Measurements from ENCODE around the gene PEAK3. TPM values are rescaled to one million over a fixed set of nuclear protein-coding genes. Genes with fewer than 3 reads are reported as not detected.
A peak's percentile ranks its signal among the peaks of the same experiment; 100 is the strongest.

The PEAK3 gene
- 1 to 10 TPM in 1 of 8 experiments, under 1 TPM in 7; 0.15 to 1.3 (median 0.52) TPM for total RNA-seq

DNA sequence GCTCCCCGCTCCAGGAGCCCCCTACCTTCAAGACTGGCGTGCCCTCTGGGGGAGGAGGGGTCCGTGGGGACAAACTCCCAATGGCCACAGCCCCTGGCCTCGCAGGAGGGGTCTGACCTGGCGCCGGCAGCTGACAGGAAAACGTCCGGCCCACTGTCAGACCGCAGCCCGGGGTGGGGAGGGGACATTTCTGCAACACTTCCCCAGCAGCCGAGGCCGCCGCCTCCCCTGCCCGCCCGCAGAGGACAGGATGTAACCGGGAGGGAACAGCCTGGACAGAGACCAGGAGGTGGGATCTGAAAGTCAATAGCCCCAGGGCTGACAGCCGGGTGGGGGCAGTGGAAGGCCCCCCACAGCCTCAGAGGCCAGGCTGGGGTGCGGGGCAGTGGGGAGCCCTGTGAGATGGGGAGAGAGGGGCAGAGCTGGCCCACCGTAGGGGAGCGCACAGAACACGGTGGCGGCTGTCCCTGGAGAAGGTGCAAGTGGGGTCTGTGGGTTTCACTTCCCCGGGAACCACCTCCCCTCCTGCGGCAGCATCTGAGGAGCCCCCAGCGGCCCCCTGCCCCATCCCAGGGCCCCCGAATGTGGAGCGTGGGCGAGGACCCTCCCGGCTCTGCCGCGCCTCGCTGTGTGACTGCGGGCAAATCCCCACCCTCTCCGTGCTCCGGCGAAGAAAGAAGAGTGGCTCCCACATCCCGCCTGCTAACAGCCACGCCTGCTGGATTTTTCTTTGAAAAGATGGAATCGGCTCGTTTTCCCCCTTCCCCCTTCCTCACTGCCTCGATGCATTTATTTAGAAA, at the start of gene PEAK3:
Gene PEAK3 (minus strand): TSS at position 114 of the 800 bp plus-strand sequence. CDS start 1,244 bp downstream, outside the sequence.
- Histone ChIP-seq H3K27ac (no peak within 1 kb of the TSS), H3K4me3 (peak within 1 kb of the TSS in 1 of 5 donors; percentile 9), H3K4me1 (replicated peaks in 1 of 2) (peaks cover 0 to 3% of the 10 kb centered on the region in 2 donors)
- in situ Hi-C loops (cut with MboI; ENCODE audit: low pct_unique_long_range_greater_than_20kb in 2 of 9, low sequenced_read_pairs in 9 of 9, unreplicated experiment in 9 of 9): loop anchor here in 2 of 9 experiments (25.0 kb wide), 1 partner anchor 105 kb away; no protein-coding TSS in a partner anchor
- peak; percentile 41 to 82 (median 79) for ATAC-seq (replicated peaks in 6 of 8)
- 3 to 40% (median 27%) methylated on average over 1 to 3 of the region's 41 CpGs; no CpG with 5 or more reads in 6 of the 10 experiments for WGBS, 10 experiments

DNA sequence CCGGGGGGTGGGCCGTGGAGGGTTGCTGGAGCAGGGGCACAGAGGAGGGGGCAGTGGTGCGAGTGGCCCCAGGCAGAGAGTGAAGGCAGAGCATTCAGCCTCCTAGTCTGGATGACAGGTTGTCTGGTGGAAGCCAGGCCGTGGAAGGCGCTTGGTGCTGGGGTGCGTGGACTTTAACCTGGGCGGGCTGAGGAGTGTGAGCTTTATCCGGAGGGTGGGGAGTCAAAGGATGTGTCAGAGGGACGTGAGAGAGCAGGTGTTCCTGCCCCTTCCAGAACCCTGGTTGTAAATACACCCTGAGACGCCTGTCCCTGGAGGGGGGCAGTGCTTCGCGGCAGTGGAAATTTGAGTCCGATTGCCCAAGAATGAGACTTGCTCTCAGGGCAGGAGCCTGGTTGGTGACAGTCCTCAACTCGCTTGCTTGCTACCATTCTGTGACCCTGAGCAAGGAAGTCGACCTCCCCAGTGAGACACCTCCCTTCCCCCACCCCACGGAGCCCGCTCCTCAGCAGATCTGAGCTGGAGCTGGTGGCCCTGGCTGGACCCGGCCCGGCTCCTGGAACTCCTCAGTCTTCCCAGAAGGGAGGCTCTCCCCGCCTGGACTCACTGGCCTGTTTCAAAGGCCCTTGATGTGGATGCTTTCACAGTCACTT, 48.8 kb upstream of the PEAK3 start:
- in situ Hi-C loops (cut with MboI; ENCODE audit: low pct_unique_long_range_greater_than_20kb in 2 of 9, low sequenced_read_pairs in 9 of 9, unreplicated experiment in 9 of 9): no loop called here
- ATAC-seq (replicated peaks in 6 of 8): no peak
- peaks cover 34 to 43% of the 10 kb centered on the region in 2 donors for H3K4me1 ChIP-seq (replicated peaks in 1 of 2)
- H3K4me3 ChIP-seq: peak overlapping the region in 1 of 5 donors; percentile 98
- 53 to 80% (median 60%) methylated on average over 1 to 2 of the region's 20 CpGs; no CpG with 5 or more reads in 7 of the 10 experiments for WGBS, 10 experiments
- no peak overlapping the region for H3K27ac ChIP-seq

DNA sequence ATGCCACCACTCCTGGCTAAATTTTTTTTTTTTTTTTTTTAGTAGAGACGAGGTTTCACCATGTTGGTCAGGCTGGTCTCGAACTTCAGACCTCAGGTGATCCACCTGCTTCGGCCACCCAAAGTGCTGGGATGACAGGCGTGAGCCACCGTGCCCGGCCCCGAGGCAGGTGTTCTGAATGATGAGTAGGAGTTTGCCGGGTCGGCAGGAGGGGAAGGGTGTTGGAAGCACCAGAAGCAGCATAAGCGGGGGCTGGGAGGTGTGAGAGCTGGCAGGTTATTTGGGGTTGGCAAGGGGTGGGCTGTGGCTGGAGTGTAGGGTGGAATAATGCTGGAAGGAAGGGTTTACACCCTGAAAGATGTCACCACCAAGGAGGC, 48.3 kb upstream of the PEAK3 start:
- peak overlapping the region in 1 of 5 donors; percentile 98 for H3K4me3 ChIP-seq
- H3K27ac ChIP-seq: no peak overlapping the region
- ATAC-seq (replicated peaks in 6 of 8): no peak
- in situ Hi-C loops (cut with MboI; ENCODE audit: low pct_unique_long_range_greater_than_20kb in 2 of 9, low sequenced_read_pairs in 9 of 9, unreplicated experiment in 9 of 9): no loop called here
- peaks cover 34 to 43% of the 10 kb centered on the region in 2 donors for H3K4me1 ChIP-seq (replicated peaks in 1 of 2)
- 84% methylated on average over 4 of the region's 10 CpGs; no CpG with 5 or more reads in 9 of the 10 experiments for WGBS, 10 experiments

DNA sequence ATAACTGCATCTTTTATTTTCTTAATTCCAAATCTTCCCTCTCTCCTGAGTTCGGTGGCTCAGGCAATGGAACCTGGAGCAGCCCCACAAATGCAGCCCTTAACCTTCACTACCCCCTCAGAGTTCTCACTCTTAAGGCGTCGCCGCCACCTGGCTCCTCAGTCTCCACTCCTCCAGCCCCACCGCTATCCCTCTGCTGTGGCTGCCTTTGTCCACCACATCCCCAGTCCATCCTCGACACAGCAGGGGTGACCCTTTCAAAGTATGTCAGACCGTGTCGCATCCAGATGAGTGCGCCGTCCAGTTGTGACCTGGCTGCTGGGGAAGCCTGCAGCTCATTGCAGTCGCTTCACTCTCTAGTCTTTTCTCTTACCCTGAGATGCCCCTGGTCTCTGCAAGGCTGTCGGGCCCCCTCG, 47.5 kb upstream of the PEAK3 start:
- in situ Hi-C loops (cut with MboI; ENCODE audit: low pct_unique_long_range_greater_than_20kb in 2 of 9, low sequenced_read_pairs in 9 of 9, unreplicated experiment in 9 of 9): no loop called here
- Histone ChIP-seq H3K27ac (peak overlapping the region; percentile 85 to 96), H3K4me1 (replicated peaks in 1 of 2) (peaks cover 34 to 43% of the 10 kb centered on the region in 2 donors)

DNA sequence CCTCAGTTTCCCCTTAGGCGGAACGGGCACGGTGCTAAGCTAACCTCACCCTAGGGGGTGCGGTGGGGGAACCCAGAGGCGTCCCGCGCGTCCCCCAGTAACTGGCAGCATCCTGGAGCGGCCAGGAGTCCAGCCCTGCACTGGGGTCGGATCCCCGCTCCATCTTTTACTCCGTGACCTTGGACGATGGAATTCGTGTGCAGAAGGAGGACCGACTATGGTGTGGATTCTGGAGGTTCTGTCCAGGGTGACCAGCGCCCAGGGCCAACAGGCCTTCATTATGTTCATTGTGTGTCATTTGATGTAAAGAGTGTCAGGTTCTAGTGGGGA, 47.1 kb upstream of the PEAK3 start:
- peak overlapping the region; percentile 85 to 96 for H3K27ac ChIP-seq
- 0 to 2% methylated on average over 4 to 9 of the region's 16 CpGs; no CpG with 5 or more reads in 8 of the 10 experiments for WGBS, 10 experiments

More for the DNA sequence above, 47.5 kb upstream of the PEAK3 start:
- WGBS, 10 experiments: 0 to 80% (median 27%) methylated on average over 1 to 5 of the region's 13 CpGs; no CpG with 5 or more reads in 3 of the 10 experiments
- peak overlapping the region; percentile 74 to 98 (median 82) for H3K4me3 ChIP-seq
- ATAC-seq (replicated peaks in 6 of 8): peak in 5 of 8 experiments; percentile 4 to 28 (median 23)

DNA sequence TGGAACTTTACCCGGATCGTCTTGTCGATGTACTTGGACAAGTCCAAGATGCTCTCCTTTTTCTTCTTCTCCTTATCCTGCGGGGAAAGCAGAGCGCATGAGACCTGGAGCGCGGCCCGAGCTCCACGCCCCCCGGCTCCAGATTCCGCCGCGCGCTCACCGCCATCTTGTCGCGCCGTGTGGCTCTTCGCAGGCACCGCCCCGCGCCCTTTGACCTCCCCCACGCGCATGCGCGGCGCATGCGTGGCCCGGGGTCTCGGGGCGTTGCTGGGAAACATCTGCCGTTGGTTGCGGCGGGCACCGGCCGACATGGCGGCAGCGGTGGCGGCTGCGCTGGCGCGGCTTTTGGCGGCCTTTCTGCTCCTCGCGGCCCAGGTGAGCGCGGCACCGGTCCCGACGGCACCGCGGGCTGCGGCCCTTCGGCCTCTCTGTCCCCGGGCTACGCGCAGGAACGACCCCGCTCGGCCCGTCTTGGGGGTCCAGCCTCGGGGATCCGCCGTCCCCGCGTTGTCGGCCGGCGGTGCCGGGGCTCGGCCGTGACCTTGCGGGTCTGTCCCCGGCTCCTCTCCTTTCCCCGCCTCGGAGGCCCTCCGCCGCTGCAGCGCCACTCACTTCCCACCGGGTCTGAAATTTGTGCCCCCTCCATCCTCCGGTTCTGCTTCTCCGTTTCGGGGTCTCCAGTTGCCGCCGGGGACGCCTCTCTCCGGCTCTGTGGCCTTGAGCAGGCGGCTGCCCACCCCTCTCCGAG, 46.6 kb upstream of the PEAK3 start, which contains the start of the genes LSM7 and SPPL2B:
Gene LSM7 (minus strand): TSS at position 186 of the 748 bp plus-strand sequence. CDS start 20 bp downstream, at position 166.
Gene SPPL2B (plus strand): TSS at position 284 of the 748 bp plus-strand sequence. CDS start 26 bp downstream, at position 310.
- peak within 1 kb of the TSS; percentile 85 to 96 for H3K27ac ChIP-seq
- in situ Hi-C loops (cut with MboI; ENCODE audit: low pct_unique_long_range_greater_than_20kb in 2 of 9, low sequenced_read_pairs in 9 of 9, unreplicated experiment in 9 of 9): no loop called here
- ATAC-seq (replicated peaks in 6 of 8): peak; percentile 62 to 84 (median 70)

More for the DNA sequence above, 47.1 kb upstream of the PEAK3 start:
- ATAC-seq (replicated peaks in 6 of 8): peak in 6 of 8 experiments; percentile 1 to 10 (median 4)
- in situ Hi-C loops (cut with MboI; ENCODE audit: low pct_unique_long_range_greater_than_20kb in 2 of 9, low sequenced_read_pairs in 9 of 9, unreplicated experiment in 9 of 9): no loop called here
- peak overlapping the region; percentile 74 to 98 (median 82) for H3K4me3 ChIP-seq
- H3K4me1 ChIP-seq (replicated peaks in 1 of 2): peaks cover 34 to 43% of the 10 kb centered on the region in 2 donors

GRCh38 chr19:2327773-2328400, 45.9 kb upstream of the PEAK3 start:
- WGBS, 10 experiments: 0 to 15% (median 0%) methylated on average over 1 to 9 of the region's 18 CpGs; no CpG with 5 or more reads in 1 of the 10 experiments
- H3K27ac ChIP-seq: peak overlapping the region; percentile 85 to 96
- H3K4me1 ChIP-seq (replicated peaks in 1 of 2): peaks cover 34 to 39% of the 10 kb centered on the region in 2 donors
- ATAC-seq (replicated peaks in 6 of 8): peak; percentile 40 to 76 (median 54)
- peak overlapping the region; percentile 74 to 98 (median 82) for H3K4me3 ChIP-seq
- in situ Hi-C loops (cut with MboI; ENCODE audit: low pct_unique_long_range_greater_than_20kb in 2 of 9, low sequenced_read_pairs in 9 of 9, unreplicated experiment in 9 of 9): no loop called here

More for the DNA sequence above, 46.6 kb upstream of the PEAK3 start, which contains the start of the genes LSM7 and SPPL2B:
- peak within 1 kb of the TSS; percentile 74 to 98 (median 82) for H3K4me3 ChIP-seq
- H3K4me1 ChIP-seq (replicated peaks in 1 of 2): peaks cover 34 to 41% of the 10 kb centered on the region in 2 donors
- WGBS, 10 experiments: 0 to 4% (median 0%) methylated on average over 2 to 25 of the region's 89 CpGs; no CpG with 5 or more reads in 5 of the 10 experiments

GRCh38 chr19:2326699-2327360, 44.9 kb upstream of the PEAK3 start:
- Histone ChIP-seq H3K4me1 (replicated peaks in 1 of 2) (peaks cover 28 to 30% of the 10 kb centered on the region in 2 donors), H3K4me3 (peak overlapping the region; percentile 74 to 98 (median 82)), H3K27ac (peak overlapping the region in 1 of 2 donors; percentile 85)
- in situ Hi-C loops (cut with MboI; ENCODE audit: low pct_unique_long_range_greater_than_20kb in 2 of 9, low sequenced_read_pairs in 9 of 9, unreplicated experiment in 9 of 9): no loop called here
- ATAC-seq (replicated peaks in 6 of 8): no peak
- 81 to 100% (median 93%) methylated on average over 1 to 7 of the region's 16 CpGs; no CpG with 5 or more reads in 3 of the 10 experiments for WGBS, 10 experiments

- peaks cover 17 to 19% of the 10 kb centered on the region in 2 donors for H3K4me1 ChIP-seq (replicated peaks in 1 of 2)
- 50 to 100% (median 80%) methylated on average over 1 to 7 of the region's 29 CpGs; no CpG with 5 or more reads in 5 of the 10 experiments for whole genome bisulfite sequencing, 10 experiments
- no peak overlapping the region for H3K27ac ChIP-seq
- in situ Hi-C loops (cut with MboI; ENCODE audit: low pct_unique_long_range_greater_than_20kb in 2 of 9, low sequenced_read_pairs in 9 of 9, unreplicated experiment in 9 of 9): no loop called here
- ATAC-seq (replicated peaks in 6 of 8): no peak
- no peak overlapping the region for H3K4me3 ChIP-seq
Measured at GRCh38 chr19:2325281-2326046, 43.5 kb upstream of the PEAK3 start.

GRCh38 chr19:2324220-2324948, 42.4 kb upstream of the PEAK3 start:
- no peak for ATAC-seq (replicated peaks in 6 of 8)
- in situ Hi-C loops (cut with MboI; ENCODE audit: low pct_unique_long_range_greater_than_20kb in 2 of 9, low sequenced_read_pairs in 9 of 9, unreplicated experiment in 9 of 9): no loop called here
- H3K4me3 ChIP-seq: no peak overlapping the region
- H3K27ac ChIP-seq: no peak overlapping the region
- peaks cover 9% of the 10 kb centered on the region in 2 donors for H3K4me1 ChIP-seq (replicated peaks in 1 of 2)
- WGBS, 10 experiments: 80 to 100% (median 85%) methylated on average over 1 to 15 of the region's 34 CpGs; no CpG with 5 or more reads in 2 of the 10 experiments

Data from motor neuron (in vitro differentiated cells).